NCI-H2227 (cell line): ENCODE results near the gene ESYT3.

Source experiments
- DNase-seq: peaks from one replicate; lab custom pipeline; 2025; ENCODE audit not compliant: unreplicated experiment; lab: John Stamatoyannopoulos, UW

The ESYT3 gene

GRCh38 chr3:138434276-138434874 lies at the start of gene ESYT3:
TSS of gene ESYT3 (plus strand) at chr3:138434616. CDS start at chr3:138434799, 183 bp downstream.
- DNase-seq = peak; percentile 69

- DNase-seq = no peak
These were observed 49.4 kb upstream of the ESYT3 start for GRCh38 chr3:138384976-138385375.

- DNase-seq = no peak
These were observed 45.2 kb upstream of the ESYT3 start for GRCh38 chr3:138389144-138389601.

- DNase-seq = no peak
These were observed 44.4 kb upstream of the ESYT3 start for GRCh38 chr3:138389841-138390581.

- DNase-seq = no peak
These were observed 43.9 kb upstream of the ESYT3 start for GRCh38 chr3:138390582-138390932.

- DNase-seq = no peak
These were observed 40.3 kb upstream of the ESYT3 start for GRCh38 chr3:138394156-138394555.

GRCh38 chr3:138394686-138395085 lies 39.7 kb upstream of the ESYT3 start:
- no peak for DNase-seq

- DNase-seq = no peak
These were observed 38.3 kb upstream of the ESYT3 start for GRCh38 chr3:138395865-138396751.

GRCh38 chr3:138396752-138397410 lies 37.5 kb upstream of the ESYT3 start:
- no peak for DNase-seq

GRCh38 chr3:138397983-138398382 lies 36.4 kb upstream of the ESYT3 start:
- DNase-seq = no peak

- no peak for DNase-seq
These were observed 35.4 kb upstream of the ESYT3 start for GRCh38 chr3:138398791-138399575.

- DNase-seq = no peak
These were observed 34.6 kb upstream of the ESYT3 start for GRCh38 chr3:138399766-138400165.

- no peak for DNase-seq
These were observed 33.8 kb upstream of the ESYT3 start for GRCh38 chr3:138400651-138401070.

- DNase-seq = no peak
These were observed 32.6 kb upstream of the ESYT3 start for GRCh38 chr3:138401834-138402233.

GRCh38 chr3:138404121-138404520 lies 30.3 kb upstream of the ESYT3 start:
- no peak for DNase-seq

- DNase-seq = no peak
These were observed 29.4 kb upstream of the ESYT3 start for GRCh38 chr3:138405001-138405400.

- DNase-seq = no peak
These were observed 28.9 kb upstream of the ESYT3 start for GRCh38 chr3:138405486-138405885.

GRCh38 chr3:138406606-138407005 lies 27.8 kb upstream of the ESYT3 start:
- DNase-seq = no peak

- no peak for DNase-seq
These were observed 27.0 kb upstream of the ESYT3 start for GRCh38 chr3:138407236-138407907.
